OCI-LY1 (cell line): Measurements from ENCODE around the gene SEMA5A.

ENCODE experiments used
- EZH2 ChIP-seq: fragments of 200-600 bp; sonication (generic), shearing (Covaris generic); IDR thresholded peaks from 2 replicates; pipeline ENCODE4 v1.8.0; 2017; ENCODE audit warnings: borderline replicate concordance, mixed run types, mild to moderate bottlenecking, antibody characterized with exemption, low read length, moderate library complexity, mixed read lengths
- TF ChIP-seq, protein P1 (sequence below): fragments of 200-600 bp; sonication (generic), shearing (Covaris generic); IDR thresholded peaks from 2 replicates; pipeline ENCODE4 v1.5.1; 2017; ENCODE audit warnings: mild to moderate bottlenecking, antibody characterized with exemption, low read length, moderate library complexity, mixed read lengths

DNA sequence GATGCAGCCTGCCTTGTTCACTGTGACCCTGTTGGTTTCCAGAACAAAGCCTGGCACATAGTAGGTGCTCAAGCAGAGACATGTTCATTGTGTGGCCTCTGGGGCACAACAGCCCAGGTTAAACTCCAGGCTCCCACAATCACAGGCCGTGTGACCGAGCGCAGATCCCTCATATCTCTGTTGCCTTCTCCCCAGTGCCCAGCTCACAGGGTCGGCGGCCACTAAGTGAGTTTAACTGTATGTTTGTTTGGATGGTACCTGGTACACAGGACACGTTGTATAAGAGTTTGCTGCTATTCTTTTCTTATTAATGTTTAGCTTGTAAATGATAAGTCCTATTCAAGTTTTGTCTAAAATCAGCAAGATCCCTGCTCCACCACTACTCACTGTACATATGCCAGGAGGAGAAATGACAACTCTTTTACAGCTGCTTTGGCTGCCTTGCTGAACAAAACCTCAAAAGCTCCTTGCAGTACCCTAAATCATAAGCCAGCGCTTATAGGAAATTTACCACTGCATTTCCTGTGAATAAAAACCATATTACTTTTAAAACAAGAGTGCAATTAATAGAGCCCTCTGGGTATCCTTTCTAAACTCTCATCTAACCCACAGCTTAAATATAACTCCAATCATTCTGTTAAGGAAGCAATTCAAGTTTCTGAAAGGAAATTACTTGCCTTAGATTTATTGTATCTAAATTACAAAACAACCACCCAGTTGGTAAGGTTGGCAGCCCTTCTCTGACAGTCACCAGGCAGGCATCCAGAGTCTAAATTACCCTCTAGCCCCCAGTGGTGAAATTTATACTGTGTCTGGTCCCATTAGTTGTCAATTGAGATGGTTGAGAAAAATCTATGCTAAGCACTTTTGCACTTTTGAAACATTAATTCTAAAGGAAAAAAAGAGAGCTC, 379.4 kb downstream of the SEMA5A start:
- TF ChIP-seq, protein P1, sequence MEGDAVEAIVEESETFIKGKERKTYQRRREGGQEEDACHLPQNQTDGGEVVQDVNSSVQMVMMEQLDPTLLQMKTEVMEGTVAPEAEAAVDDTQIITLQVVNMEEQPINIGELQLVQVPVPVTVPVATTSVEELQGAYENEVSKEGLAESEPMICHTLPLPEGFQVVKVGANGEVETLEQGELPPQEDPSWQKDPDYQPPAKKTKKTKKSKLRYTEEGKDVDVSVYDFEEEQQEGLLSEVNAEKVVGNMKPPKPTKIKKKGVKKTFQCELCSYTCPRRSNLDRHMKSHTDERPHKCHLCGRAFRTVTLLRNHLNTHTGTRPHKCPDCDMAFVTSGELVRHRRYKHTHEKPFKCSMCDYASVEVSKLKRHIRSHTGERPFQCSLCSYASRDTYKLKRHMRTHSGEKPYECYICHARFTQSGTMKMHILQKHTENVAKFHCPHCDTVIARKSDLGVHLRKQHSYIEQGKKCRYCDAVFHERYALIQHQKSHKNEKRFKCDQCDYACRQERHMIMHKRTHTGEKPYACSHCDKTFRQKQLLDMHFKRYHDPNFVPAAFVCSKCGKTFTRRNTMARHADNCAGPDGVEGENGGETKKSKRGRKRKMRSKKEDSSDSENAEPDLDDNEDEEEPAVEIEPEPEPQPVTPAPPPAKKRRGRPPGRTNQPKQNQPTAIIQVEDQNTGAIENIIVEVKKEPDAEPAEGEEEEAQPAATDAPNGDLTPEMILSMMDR, result no peak
- no peak for TF ChIP-seq EZH2
